ENCODE measurements around the gene AK4.

AK4 gene

DNA sequence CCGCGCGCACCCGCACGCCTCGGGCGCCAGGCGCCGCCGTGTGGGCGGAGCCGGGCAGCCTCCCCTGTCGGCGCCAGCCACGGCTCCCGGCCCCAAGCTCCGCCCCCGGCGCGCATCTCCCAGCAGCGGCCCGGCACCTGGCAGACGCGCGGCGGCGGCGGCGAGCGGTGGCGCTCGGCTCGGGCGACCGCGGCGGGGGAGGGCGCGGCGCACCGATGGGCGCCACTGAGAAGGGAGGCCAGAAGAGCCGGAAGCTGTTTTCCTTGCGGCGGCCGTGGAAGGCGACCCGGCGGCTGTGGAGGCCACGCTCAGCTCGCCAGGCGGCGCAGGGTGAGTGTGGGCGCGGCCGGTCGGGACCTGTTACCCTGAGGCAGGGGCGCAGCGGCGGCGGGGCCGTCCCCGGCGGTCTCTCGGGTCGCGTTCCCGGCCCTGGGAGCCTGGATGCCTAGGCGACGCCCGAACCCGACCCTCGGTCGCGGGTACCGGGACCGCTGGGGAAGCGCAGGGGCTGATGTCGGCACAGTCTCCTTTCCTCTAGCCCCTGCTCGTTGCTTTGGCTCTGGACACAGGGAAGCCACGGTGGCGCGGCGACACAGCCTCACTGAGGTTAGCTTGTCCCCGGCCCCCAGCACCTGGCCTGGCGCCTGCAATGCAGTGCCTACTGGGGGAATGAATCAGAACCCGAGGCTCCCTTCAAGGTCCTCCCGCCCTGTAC lies 106.5 kb downstream of the AK4 start:
- FAIRE-seq: no peak

DNA sequence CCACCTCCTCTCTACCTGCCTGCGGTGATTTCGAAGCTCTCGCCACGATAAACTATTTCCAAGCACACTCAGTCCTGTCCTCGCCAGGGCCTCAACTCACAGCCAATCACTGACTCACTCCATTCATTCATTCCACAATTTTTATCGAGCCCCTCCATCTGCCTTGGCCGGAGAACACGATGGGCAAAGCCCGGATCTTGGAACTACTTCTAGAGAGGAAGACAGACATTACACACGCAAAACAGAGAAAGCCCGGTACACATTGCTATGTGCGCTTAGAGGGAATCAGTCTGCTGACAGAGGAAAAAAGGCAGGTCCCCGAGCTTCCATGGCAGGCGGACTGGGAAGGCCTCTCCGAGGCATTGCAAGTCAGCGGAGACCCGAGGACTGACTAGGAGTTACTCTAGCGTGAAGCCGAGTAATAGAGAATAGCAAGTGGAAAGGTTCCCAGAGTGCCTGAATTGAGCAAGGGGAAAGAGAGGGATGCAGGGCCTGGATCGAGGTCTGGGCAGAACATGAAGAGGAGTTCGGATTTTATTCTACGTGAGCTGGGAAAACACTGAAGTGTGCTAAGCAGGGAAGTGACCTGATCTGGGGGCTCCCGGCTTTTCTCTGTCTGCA lies 107.1 kb downstream of the AK4 start:
- FAIRE-seq: no peak

GRCh38 chr1:65255656-65256050 lies 107.7 kb downstream of the AK4 start:
- FAIRE-seq: no peak

DNA sequence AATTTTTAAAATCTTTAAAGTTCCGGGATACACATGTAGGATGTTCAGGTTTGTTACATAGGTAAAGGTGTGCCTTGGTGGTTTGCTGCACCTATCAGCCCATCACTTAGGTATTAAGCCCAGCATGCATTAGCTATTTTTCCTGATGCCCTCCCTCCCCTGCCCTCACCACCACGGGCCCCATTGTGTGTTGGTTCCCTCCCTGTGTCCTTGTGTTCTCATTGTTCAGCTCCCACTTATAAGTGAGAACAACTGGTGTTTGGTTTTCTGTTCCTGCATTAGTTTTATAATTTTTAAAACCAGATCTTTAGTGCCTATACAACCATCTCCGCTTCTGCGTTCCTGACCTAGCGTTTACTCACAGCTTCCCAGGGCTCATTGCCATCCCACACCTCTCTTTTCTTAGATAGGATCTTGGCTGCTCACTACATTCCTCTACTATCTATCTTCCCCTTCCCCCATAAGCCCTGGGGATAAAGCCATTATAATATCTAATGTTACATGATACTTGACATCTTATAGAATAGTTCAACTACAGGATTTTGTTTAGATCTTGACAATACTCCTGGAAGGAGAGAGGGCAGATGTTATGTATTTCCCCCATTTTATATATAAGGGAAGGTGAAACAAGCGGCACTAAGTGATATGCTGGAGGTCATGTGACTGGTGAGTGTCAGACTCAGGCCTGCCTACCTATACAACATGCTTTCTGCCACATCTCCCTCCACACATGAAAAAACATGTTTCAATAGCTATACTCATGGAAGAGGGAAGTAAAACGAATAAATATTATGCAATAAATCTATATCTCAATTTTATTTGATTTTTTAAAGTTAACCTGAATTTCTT lies 109.1 kb downstream of the AK4 start:
- FAIRE-seq: no peak

- FAIRE-seq: no peak
Observed at GRCh38 chr1:65258106-65258505, 110.1 kb downstream of the AK4 start.

DNA sequence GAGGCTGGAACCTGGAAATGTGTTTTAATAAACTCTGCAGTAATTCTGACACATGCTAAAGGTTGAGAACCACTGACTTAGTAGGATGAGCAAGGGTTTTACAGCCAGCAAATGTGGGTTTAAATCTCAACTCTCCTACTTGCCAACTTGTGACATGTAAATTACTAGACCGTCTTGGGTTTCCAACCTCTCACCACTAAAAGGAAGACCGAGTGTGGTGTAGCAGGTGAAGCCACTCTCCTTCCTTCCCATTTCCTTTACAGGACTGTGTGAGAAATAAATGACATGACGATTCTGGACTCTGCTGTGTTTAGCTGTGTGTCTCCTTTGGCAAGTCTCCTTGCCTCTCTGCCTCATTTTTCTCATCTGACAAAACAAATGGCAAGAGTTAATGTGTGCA lies 111.8 kb downstream of the AK4 start:
- no peak for FAIRE-seq

DNA sequence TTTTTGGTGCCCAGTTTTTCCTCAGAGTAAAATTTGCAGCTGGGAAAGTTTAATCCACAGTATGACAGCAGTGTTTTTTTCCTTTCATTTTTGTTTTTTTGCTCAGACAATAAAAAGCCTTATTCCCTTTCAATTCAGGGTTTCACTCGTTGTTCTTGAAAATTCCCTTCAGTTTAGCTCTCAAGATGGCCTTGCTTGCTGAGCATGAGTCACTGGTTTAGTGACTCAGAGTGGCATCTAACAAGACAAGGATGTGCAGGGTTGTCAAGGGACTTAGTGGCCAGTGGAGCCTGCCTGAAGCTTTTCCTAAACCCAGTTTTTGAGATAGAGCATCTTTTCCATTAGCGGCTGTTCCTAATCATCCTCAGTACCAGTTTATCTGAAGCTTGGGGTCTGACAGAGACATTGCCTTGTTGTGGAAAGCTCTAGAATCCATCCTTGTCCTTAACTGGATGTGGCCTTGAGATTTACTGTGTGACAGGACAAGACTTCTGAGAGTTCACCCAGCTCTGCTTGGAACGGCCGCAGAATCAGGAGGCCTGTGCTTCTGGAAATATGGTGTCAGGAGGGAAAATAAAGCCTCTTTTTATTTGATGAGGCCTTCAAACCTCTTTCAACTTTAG lies 113.0 kb downstream of the AK4 start:
- FAIRE-seq: no peak

DNA sequence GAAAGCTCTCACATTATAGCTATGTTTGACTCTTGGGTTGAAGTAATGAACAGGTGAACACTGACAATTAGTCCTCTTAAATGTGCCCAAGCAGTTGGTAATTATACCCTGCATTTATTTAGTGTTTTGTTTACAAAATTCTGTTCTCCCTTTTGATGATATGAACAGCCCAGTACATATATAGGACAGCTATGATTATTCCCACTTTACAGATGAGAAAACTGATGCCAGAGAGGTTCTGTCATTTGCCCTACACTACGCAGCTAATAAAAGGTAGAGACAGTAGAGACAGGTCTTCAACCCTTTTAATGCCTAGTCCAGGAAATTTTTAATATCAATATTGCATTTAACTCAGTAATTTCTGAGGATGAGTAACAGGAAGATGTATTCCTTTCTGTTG lies 115.3 kb downstream of the AK4 start:
- FAIRE-seq: no peak

DNA sequence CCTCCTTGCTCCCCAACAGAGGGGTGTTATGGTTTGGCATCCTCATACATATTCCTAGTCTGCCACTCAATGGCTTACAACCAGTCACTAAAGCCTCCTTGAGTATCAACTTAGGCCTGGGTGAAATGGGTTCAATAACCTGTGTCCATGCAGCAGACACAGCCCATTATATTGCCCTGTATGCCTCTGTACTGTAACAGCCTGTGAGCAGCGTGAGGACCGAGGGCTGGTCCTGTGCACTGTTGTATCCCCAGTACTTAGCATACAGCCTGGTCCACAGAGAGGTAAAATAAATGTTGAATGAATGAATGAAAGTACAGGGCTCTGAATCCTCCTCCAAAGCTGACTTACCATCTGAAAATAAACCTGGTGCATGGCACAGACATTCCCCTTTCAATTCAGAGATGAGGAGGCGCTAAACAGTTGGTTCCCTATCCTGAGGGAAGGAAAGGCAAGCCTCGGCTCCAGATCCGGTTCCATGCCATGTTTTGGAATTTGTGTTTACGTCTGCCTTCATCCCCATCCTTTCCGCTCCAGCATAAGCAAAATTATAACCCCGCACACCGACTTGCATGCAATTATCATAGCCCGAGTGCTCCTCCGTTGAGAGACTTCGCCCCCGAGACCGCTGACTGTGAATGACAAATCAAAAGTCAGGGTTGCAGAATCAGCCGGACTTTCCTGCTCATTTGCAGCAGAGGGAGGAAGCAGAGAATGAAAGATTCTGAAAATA lies 116.4 kb downstream of the AK4 start:
- no peak for FAIRE-seq

- no peak for FAIRE-seq
Observed at GRCh38 chr1:65265296-65265650, 117.3 kb downstream of the AK4 start.

GRCh38 chr1:65265651-65266351 lies 117.8 kb downstream of the AK4 start:
- FAIRE-seq: no peak

GRCh38 chr1:65266476-65266875 lies 118.5 kb downstream of the AK4 start:
- FAIRE-seq: no peak

GRCh38 chr1:65267271-65267670 lies 119.3 kb downstream of the AK4 start:
- FAIRE-seq: no peak

DNA sequence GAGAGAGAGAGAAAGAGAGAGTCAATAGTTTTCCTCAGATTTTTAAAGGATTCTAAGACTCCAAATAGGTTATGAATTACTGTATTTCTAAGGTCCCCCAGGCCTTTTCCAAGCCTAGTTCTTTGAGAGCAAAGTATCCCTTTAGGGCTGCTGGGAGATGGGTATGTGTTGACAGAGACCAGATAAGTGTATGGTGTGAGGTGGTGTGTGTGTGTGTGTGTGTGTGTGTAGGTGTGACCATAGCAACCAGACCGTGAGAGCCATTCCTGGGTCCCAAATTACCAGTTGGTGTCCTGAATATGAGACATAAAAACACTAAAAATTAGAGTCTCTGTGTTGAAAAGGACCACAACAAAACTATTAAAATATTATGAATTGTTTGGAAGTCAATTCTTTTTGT lies 119.7 kb downstream of the AK4 start:
- no peak for FAIRE-seq

DNA sequence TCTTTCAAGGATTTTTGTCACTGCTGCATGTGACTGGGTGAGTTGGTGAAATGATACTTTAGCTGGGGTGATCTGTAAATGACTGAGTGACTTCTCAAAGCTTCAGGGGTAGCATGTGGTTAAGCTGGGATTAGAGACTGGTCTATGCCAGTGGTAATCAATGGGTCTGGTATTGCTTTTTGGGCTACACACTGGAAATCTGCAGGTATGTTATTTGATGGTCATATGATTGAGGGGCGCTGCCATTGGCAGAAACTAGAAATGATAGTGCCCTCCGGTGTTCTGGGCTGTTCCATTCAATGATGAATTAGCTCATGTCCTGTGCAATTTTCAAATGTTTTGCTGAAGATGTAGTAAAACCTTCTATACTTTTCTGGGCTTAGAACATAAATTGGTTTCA lies 121.6 kb downstream of the AK4 start:
- no peak for FAIRE-seq

DNA sequence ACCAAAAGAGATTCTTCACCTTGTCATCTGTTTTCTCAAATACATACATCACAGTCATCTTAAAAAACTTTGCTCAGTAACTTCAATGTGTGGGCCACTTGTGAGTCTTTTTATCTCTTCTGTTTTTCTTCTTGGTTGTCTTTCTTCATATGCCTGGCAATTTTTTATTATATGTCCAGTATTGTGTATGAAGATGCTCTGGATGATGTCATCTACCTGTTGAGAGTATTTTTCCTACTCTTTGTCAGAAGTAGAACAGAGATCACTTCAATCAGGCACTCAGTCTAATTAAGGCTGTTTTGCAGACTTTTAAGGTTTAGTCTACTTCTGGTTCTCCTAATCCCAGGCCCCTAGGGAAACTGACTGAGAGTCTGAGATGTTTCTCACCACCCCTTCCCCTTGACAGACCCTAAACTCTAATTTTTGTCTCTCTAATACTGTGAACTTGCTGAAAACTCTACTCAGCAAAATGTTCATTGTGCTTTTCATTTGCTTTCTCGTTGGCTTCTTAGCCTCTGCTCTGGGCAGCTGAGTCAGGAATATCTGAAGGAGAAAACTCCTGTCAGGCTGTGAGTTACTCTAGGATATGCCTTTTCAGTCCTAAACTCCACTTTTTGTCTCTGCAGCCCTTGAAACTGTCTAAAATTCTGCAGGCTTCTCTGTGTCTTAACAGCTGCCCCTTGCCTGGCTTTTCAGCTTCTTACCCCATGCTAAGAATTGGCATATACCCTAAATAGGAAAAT lies 128.4 kb downstream of the AK4 start:
- no peak for FAIRE-seq

DNA sequence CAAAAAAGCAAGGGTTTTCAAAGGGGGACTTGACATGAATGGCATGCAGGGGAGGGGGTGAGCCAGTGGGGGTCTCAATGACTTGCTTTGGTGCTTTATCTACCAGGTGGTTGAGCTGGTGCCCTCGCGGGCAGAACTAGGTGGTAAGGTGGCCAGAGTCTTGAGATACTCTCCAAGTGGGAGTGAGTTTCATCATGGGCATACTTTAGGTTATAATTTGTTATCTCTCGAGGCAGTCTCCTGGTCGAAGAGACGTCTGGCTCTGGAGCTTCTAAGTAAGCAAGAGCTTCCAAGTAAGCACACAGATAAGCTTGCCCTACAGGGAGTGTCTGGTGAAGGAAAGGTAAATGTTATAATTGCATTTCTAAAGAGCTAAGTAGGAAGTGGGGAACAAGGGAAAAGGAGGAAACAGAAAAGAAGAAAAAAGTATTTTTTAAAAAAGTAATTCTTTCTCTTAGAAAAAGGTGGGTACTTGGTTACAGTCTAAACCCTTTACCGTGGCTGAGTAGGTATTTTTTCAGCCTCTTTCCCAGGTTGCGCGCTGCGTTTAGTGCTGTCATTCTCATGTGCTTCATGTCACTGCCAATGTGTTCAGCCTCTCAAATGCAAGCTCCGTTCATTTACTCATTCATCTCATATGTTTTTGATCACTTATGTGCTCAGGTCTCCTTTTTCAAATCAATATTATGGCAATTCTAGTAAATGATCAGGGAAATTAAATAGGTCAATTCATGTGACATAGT lies 129.8 kb downstream of the AK4 start:
- FAIRE-seq: no peak

DNA sequence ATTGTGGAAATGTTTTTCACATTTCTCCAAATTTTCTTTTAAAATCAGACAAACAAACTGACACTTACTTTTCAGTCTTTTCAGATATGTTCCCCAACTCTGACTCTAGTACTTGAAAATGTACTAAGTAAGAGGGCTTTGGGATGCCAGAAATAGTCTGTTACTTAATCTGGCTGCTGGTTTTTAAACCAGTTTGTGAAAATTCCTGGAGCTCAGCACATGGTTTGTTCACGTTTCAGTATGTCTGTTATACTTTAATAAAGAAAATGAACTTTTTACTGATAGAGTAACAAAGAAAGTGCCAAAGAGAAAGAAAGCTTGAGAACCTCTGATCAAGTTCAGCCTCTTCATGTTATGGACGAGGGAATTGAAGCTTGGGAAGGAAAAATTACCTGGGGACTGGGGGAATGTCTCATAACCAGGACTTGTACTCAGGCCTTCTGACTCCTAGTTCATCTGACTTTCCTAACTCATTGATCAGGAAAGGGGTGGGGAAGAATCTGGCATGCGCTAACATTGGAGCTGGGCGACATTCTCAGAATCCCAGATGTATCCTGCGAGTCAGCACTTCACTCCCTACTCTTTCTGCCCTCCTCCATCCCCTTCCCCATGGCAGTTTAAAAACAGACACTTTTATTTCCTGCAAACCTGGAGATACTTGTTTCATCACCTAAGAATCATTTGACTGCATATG lies 130.5 kb downstream of the AK4 start:
- no peak for FAIRE-seq

- FAIRE-seq: no peak
Observed at GRCh38 chr1:65279070-65279779, 131.2 kb downstream of the AK4 start.
